ENCODE measurements around the gene VCAM1. TPM values are rescaled to one million over a fixed set of nuclear protein-coding genes. Genes with fewer than 3 reads are reported as not detected.
"Not testable (repeated sequence)": the region's sequence is repeated elsewhere in the genome, so short reads cannot be mapped to it uniquely, and the experiment has no call there.

The VCAM1 gene
- total and polyA plus RNA-seq, 7 donors = 1.8 to 18.9 (median 6.7) TPM

DNA sequence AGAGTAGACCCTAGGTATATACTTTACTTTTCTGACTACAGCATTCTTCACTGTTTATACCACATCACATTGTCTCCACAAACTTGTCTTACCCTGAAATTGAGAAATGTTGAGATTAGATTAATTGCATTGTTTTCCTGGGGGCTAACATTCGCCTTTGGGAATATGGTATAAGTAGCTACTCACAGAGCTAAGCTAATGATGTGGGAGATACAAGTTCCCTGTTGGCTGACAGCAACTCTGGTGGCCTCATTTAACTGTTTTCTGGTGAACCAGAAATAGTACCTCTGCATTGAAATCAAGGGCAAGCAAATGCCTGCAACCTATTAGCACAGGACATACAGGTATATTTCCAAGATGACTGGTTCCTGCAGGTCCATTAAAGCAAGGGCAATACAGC lies 13.2 kb upstream of the VCAM1 start:
- H3K4me1 ChIP-seq = no peaks in the 10 kb centered on the region
- no peaks in the 10 kb centered on the region for H3K9me3 ChIP-seq
- no peak overlapping the region for H3K27ac ChIP-seq
- H3K4me3 ChIP-seq = no peak overlapping the region
- intact Hi-C loops (cut with DNase I) = no loop called here
- H3K27me3 ChIP-seq = no peaks in the 10 kb centered on the region
- WGBS, 2 donors = 93 to 95% methylated on average over 1 of the region's 1 CpG
- TF ChIP-seq, protein P1, sequence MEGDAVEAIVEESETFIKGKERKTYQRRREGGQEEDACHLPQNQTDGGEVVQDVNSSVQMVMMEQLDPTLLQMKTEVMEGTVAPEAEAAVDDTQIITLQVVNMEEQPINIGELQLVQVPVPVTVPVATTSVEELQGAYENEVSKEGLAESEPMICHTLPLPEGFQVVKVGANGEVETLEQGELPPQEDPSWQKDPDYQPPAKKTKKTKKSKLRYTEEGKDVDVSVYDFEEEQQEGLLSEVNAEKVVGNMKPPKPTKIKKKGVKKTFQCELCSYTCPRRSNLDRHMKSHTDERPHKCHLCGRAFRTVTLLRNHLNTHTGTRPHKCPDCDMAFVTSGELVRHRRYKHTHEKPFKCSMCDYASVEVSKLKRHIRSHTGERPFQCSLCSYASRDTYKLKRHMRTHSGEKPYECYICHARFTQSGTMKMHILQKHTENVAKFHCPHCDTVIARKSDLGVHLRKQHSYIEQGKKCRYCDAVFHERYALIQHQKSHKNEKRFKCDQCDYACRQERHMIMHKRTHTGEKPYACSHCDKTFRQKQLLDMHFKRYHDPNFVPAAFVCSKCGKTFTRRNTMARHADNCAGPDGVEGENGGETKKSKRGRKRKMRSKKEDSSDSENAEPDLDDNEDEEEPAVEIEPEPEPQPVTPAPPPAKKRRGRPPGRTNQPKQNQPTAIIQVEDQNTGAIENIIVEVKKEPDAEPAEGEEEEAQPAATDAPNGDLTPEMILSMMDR (IDR thresholded peaks at IDR 0.05) = no peak
- TF ChIP-seq EP300 (IDR thresholded peaks at IDR 0.05) = no peak
- no peak for TF ChIP-seq POLR2A (IDR thresholded peaks at IDR 0.05)
- TF ChIP-seq POLR2AphosphoS5 (IDR thresholded peaks at IDR 0.05) = no peak
- DNase-seq = no peak
- no peaks in the 10 kb centered on the region for H3K36me3 ChIP-seq

DNA sequence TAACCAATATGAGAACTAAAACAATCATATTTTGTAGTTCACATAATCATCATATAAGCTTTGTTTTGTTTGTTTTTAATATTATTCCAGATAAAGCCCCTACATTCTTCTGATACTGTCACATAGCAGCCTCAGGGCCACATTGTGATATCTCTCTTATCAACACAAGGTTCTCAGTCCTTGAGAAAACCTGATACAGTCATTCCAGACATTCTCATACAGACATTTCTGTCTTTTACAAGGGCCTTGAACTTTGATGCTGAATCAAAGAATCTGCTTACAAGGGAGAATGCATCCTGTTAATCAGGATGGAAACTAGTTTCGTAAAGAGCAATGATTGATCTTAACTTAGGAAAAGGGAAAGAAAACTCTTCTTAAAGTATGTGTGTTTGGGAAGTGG lies 12.7 kb upstream of the VCAM1 start:
- Histone ChIP-seq H3K36me3 (no peaks in the 10 kb centered on the region), H3K27ac (no peak overlapping the region), H3K27me3 (no peaks in the 10 kb centered on the region), H3K4me3 (no peak overlapping the region), H3K4me1 (no peaks in the 10 kb centered on the region), H3K9me3 (no peaks in the 10 kb centered on the region)
- intact Hi-C loops (cut with DNase I) = no loop called here
- no peak for DNase-seq
- WGBS, 2 donors = 92 to 95% methylated on average over 1 of the region's 1 CpG
- TF ChIP-seq, protein P1 (IDR thresholded peaks at IDR 0.05) = no peak
- TF ChIP-seq POLR2A (IDR thresholded peaks at IDR 0.05) (no peak), EP300 (IDR thresholded peaks at IDR 0.05) (no peak), POLR2AphosphoS5 (IDR thresholded peaks at IDR 0.05) (no peak)

DNA sequence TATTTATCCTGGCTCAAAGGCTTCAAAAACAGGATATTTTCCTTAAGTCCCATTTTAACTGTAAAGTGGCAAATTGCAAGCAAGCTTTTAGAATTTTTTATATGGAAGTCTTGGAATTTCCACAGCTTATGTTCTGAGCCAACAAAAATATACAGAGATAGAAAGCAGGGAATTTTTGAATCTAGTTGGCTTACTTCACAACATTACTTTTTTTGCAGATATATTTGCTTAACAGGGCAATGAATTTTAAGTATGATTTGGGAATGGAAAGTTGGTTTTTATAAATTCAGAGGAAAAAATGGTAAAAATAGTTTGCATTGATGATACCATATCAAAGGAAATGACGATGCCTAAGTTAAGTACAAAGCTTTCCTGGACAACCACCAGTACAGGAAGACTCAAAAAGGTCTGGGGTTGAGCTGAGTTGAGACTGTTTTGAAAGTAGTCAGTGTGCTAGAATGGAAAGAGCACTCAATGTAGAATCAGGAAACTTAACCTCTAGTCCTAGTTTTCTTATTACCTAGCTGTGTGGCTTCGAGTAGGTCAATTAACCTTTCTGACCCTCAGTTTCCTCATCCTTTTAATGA lies 11.0 kb upstream of the VCAM1 start:
- no peaks in the 10 kb centered on the region for H3K27me3 ChIP-seq
- H3K9me3 ChIP-seq = no peaks in the 10 kb centered on the region
- DNase-seq = no peak
- WGBS, 2 donors = 46 to 47% methylated on average over 2 of the region's 2 CpGs
- intact Hi-C loops (cut with DNase I) = no loop called here
- no peak overlapping the region for H3K27ac ChIP-seq
- no peak for TF ChIP-seq POLR2AphosphoS5 (IDR thresholded peaks at IDR 0.05)
- no peak for TF ChIP-seq EP300 (IDR thresholded peaks at IDR 0.05)
- TF ChIP-seq, protein P1 (IDR thresholded peaks at IDR 0.05) = no peak
- TF ChIP-seq POLR2A (IDR thresholded peaks at IDR 0.05) = no peak
- no peaks in the 10 kb centered on the region for H3K36me3 ChIP-seq
- H3K4me3 ChIP-seq = no peak overlapping the region
- no peaks in the 10 kb centered on the region for H3K4me1 ChIP-seq

DNA sequence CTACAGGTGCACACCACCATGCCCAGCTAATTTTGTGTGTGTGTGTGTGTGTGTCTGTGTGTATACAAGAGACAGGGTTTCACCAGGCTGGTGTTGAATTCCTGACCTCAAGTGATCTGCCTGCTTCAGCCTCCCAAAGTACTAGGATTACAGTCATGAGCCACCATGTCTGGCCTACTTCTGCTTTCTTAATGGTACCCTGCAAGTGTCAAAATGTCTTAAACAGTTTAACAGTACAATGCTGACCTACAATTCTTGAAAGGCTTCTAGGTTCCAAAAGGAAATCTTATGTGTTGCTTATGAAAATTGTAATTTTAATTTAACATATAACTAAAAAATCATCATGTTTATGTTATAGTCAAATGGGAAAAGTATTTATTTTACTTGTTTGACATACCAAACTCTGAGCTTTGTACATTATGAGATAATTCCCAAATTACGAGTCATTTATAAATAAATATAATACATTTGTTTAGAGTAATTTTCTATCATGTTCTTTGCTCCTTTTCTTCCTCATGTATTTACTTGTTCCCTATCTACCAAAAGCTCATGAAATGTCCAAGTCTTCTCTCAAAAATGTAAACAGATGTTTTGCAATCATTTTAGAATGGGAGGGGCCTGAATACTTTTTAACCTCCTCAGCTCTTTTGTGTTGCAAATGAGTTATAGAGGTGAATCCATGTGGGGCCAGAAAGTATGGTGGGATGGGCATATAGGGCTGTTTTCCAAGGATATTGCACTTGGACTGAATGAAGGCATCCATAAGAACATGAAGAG lies 8.4 kb upstream of the VCAM1 start:
- WGBS, 2 donors = 84 to 87% methylated on average over 1 of the region's 1 CpG
- no peaks in the 10 kb centered on the region for H3K9me3 ChIP-seq
- H3K27me3 ChIP-seq = no peaks in the 10 kb centered on the region
- H3K27ac ChIP-seq = no peak overlapping the region
- H3K36me3 ChIP-seq = no peaks in the 10 kb centered on the region
- H3K4me1 ChIP-seq = no peaks in the 10 kb centered on the region
- no peak for DNase-seq
- no peak for TF ChIP-seq POLR2AphosphoS5 (IDR thresholded peaks at IDR 0.05)
- TF ChIP-seq POLR2A (IDR thresholded peaks at IDR 0.05) = no peak
- TF ChIP-seq, protein P1 (IDR thresholded peaks at IDR 0.05) = no peak
- no peak for TF ChIP-seq EP300 (IDR thresholded peaks at IDR 0.05)
- intact Hi-C loops (cut with DNase I) = no loop called here
- H3K4me3 ChIP-seq = no peak overlapping the region

DNA sequence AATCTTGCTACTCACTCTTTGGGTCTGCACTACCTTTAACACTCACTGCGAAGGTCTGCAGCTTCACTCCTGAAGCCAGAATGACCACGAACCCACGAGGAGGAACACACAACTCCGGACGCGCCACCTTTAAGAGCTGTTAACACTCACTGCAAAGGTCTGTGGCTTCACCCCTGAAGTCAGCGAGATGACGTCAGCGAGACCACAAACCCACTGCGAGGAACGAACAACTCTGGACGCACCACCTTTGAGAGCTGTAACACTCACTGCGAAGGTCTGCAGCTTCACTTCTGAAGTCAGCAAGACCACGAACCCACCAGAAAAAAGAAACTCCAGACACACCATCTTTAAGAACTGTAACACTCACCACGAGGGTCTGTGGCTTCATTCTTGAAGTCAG lies 6.5 kb upstream of the VCAM1 start:
- H3K27ac ChIP-seq; H3K36me3 ChIP-seq; DNase-seq; H3K9me3 ChIP-seq; H3K4me1 ChIP-seq; H3K4me3 ChIP-seq; H3K27me3 ChIP-seq; intact Hi-C loops (cut with DNase I): not testable (repeated sequence)
- WGBS, 2 donors = 74 to 89% methylated on average over 15 of the region's 15 CpGs

All from sigmoid colon (tissue), 7 donors.